Epidermal melanocyte (primary cell): ENCODE data around the gene MMP21.
A peak's percentile ranks its signal among the peaks of the same experiment; 100 is the strongest.

Experiments used
- DNase-seq: peaks from one replicate; pipeline ENCODE4 v3.0.0; 2011; ENCODE audit warnings: low spot score; ENCODE audit not compliant: insufficient read length

The MMP21 gene

GRCh38 chr10:125792342-125793300 is 17.0 kb upstream of the MMP21 start:
- no peak for DNase-seq

GRCh38 chr10:125788156-125789034 is 12.8 kb upstream of the MMP21 start:
- DNase-seq = no peak

- DNase-seq = no peak
These were observed 10.2 kb upstream of the MMP21 start for GRCh38 chr10:125785791-125786190.

GRCh38 chr10:125783957-125784356 is 8.3 kb upstream of the MMP21 start:
- DNase-seq = no peak

GRCh38 chr10:125783408-125783807 is 7.8 kb upstream of the MMP21 start:
- no peak for DNase-seq

GRCh38 chr10:125782616-125783015 is 7.0 kb upstream of the MMP21 start:
- DNase-seq = no peak

- no peak for DNase-seq
These were observed 6.4 kb upstream of the MMP21 start for GRCh38 chr10:125782054-125782453.

- DNase-seq = no peak
These were observed 5.8 kb upstream of the MMP21 start for GRCh38 chr10:125781374-125781773.

- DNase-seq = no peak
These were observed 4.0 kb upstream of the MMP21 start for GRCh38 chr10:125779403-125780327.

GRCh38 chr10:125778556-125778955 is 2.9 kb upstream of the MMP21 start:
- DNase-seq = no peak

GRCh38 chr10:125777806-125778205 is 2.2 kb upstream of the MMP21 start:
- DNase-seq = no peak

- no peak for DNase-seq
These were observed 935 bp downstream of the MMP21 start for GRCh38 chr10:125774581-125775191.

- DNase-seq = no peak
These were observed 1.7 kb downstream of the MMP21 start for GRCh38 chr10:125773687-125774543.

GRCh38 chr10:125772864-125773180 is 2.8 kb downstream of the MMP21 start:
- no peak for DNase-seq

GRCh38 chr10:125772112-125772863 is 3.3 kb downstream of the MMP21 start:
- no peak for DNase-seq

- DNase-seq = no peak
These were observed 4.8 kb downstream of the MMP21 start for GRCh38 chr10:125770844-125771243.

GRCh38 chr10:125769175-125769574 is 6.4 kb downstream of the MMP21 start:
- no peak for DNase-seq

- peak; percentile 58 for DNase-seq
These were observed 7.3 kb downstream of the MMP21 start for GRCh38 chr10:125768219-125768855.

GRCh38 chr10:125766511-125766910 is 9.1 kb downstream of the MMP21 start:
- DNase-seq = no peak
